GM12878 (cell line): ENCODE results near the gene TEX13D. TPM values are rescaled to one million over a fixed set of nuclear protein-coding genes. Genes with fewer than 3 reads are reported as not detected.

ENCODE experiments used
- ATAC-seq: fragments of 200-7000 bp; cut with Tn5 transposase; 3 replicates; pipeline ENCODE4 v1.9.1; 2020; ENCODE audit warnings: mild to moderate bottlenecking, moderate library complexity
- BruUV-seq: library from RNA; stranded (reverse); fragments of 400-500 nt; replicated peaks from 2 replicates; lab custom pipeline; 2021; lab: Mats Ljungman, UMichigan
- CTCF ChIA-PET: fragments of 300-600 bp; sonication (Branson Sonifier 250); formaldehyde crosslinking; extraction: SDS; loops from one replicate; lab custom pipeline; 2021; ENCODE audit warnings: inconsistent platforms; lab: Yijun Ruan, JAX
- POLR2A ChIA-PET: fragments of 350-600 bp; formaldehyde crosslinking; extraction: SDS; loops from one replicate; lab custom pipeline; 2021; ENCODE audit warnings: inconsistent platforms; lab: Charles Lee
- RAD21 ChIA-PET: fragments of 300-600 bp; sonication (Branson Sonifier 250); formaldehyde crosslinking; loops from one replicate; lab custom pipeline; 2023; ENCODE audit warnings: antibody characterized with exemption; ENCODE audit not compliant: unreplicated experiment; lab: Charles Lee
- SMC1A ChIA-PET: fragments of 300-600 bp; sonication (Branson Sonifier 250); formaldehyde crosslinking; loops from one replicate; lab custom pipeline; 2023; ENCODE audit not compliant: unreplicated experiment, uncharacterized antibody; lab: Charles Lee
- DNase-seq: peaks from one replicate; pipeline ENCODE4 v3.0.0-alpha.2; 2011; ENCODE audit warnings: low read depth, low spot score
- FAIRE-seq: peaks from 3 replicates; lab custom pipeline; 2011; peaks lifted over from hg19 to GRCh38; lab: Jason Lieb, UNC
- H2AFZ ChIP-seq: 2 replicates; pipeline ENCODE4 v1.6.0; 2011; ENCODE audit warnings: low read depth, low read length, control low read depth; ENCODE audit not compliant: control insufficient read depth
- H3K27ac ChIP-seq: 2 replicates; pipeline ENCODE4 v1.5.1; 2011; ENCODE audit warnings: control low read depth; ENCODE audit not compliant: control insufficient read depth, insufficient read depth
- H3K27me3 ChIP-seq, 2 experiments: replicated peaks in 1 of 2; 2 replicates each; pipeline versions ENCODE4 v1.6.0 to v1.6.1; 2011; ENCODE audit warnings: low read length in 1 of 2; ENCODE audit not compliant: control insufficient read depth in 2 of 2, insufficient read depth in 2 of 2
- H3K36me3 ChIP-seq, 2 experiments: 2 replicates each; pipeline ENCODE4 v1.5.1; 2011; ENCODE audit warnings: low read length in 1 of 2; ENCODE audit not compliant: control insufficient read depth in 2 of 2, insufficient read depth in 2 of 2
- H3K4me1 ChIP-seq: 2 replicates; pipeline ENCODE4 v1.6.1; 2011; ENCODE audit warnings: mild to moderate bottlenecking, low read length, moderate library complexity, mixed read lengths; ENCODE audit not compliant: control insufficient read depth, insufficient read depth
- H3K4me2 ChIP-seq: 2 replicates; pipeline ENCODE4 v1.6.0; 2011; ENCODE audit warnings: control low read depth; ENCODE audit not compliant: control insufficient read depth, insufficient read depth
- H3K4me3 ChIP-seq: fragments of 200-600 bp; sonication (generic); 2 replicates; pipeline ENCODE4 v1.5.1; 2016
- H3K79me2 ChIP-seq: 2 replicates; pipeline ENCODE4 v1.6.0; 2011; ENCODE audit warnings: low read length; ENCODE audit not compliant: control insufficient read depth, insufficient read depth
- H3K9ac ChIP-seq: 2 replicates; pipeline ENCODE4 v1.8.0; 2011; ENCODE audit warnings: low read length, control low read depth, mixed read lengths; ENCODE audit not compliant: control insufficient read depth, insufficient read depth
- H3K9me3 ChIP-seq: replicated peaks from 3 replicates; pipeline ENCODE4 v1.5.1; 2011; ENCODE audit warnings: mild to moderate bottlenecking, low read length; ENCODE audit not compliant: control insufficient read depth, insufficient read depth
- H4K20me1 ChIP-seq: 2 replicates; pipeline ENCODE4 v1.6.0; 2011; ENCODE audit not compliant: control insufficient read depth, insufficient read depth
- BRCA1 ChIP-seq: IDR thresholded peaks from 2 replicates; pipeline ENCODE4 v1.6.1; 2011; ENCODE audit warnings: low read depth, low read length, improper control_type of control experiment
- CHD1 ChIP-seq: IDR thresholded peaks from 2 replicates; pipeline ENCODE4 v1.6.1; 2012; ENCODE audit warnings: low read depth, low read length, improper control_type of control experiment
- CHD2 ChIP-seq: IDR thresholded peaks from 2 replicates; pipeline ENCODE4 v1.6.1; 2011; ENCODE audit warnings: low read depth, low read length, improper control_type of control experiment, borderline replicate concordance
- E4F1 ChIP-seq: fragments of 450-650 bp; IDR thresholded peaks from 2 replicates; pipeline ENCODE4 v1.6.1; 2018; ENCODE audit warnings: borderline replicate concordance, mild to moderate bottlenecking; ENCODE audit not compliant: partially characterized antibody
- IRF4 ChIP-seq: IDR thresholded peaks from 2 replicates; pipeline ENCODE4 v1.6.1; 2011; ENCODE audit warnings: low read depth, low read length
- KAT2A ChIP-seq: conservative IDR thresholded peaks from 2 replicates; pipeline ENCODE4 v1.6.1; 2011; ENCODE audit warnings: low read depth, low read length; ENCODE audit not compliant: control insufficient read depth
- MLLT1 ChIP-seq: fragments of 450-650 bp; IDR thresholded peaks from 2 replicates; pipeline ENCODE4 v1.6.1; 2016; ENCODE audit warnings: mild to moderate bottlenecking
- POLR2A ChIP-seq: IDR thresholded peaks from 2 replicates; pipeline ENCODE4 v1.6.1; 2011; ENCODE audit warnings: low read depth, mild to moderate bottlenecking, low read length
- in situ Hi-C: fragments of 300-500 bp; cut with MboI; formaldehyde crosslinking; loops from 9 replicates; pipeline ENCODE4 v1.14.3; 2018; ENCODE audit warnings: mixed read lengths
- intact Hi-C: fragments of 100-400 bp; cut with micrococcal nuclease; formaldehyde crosslinking; loops from one replicate; pipeline ENCODE4 v1.14.2; 2022; ENCODE audit not compliant: unreplicated experiment
- polyA plus RNA-seq, 11 experiments: library from polyadenylated mRNA; depleted of rRNA in 4 of 11; unstranded in 6 of 11; stranded (reverse) in 5 of 11; fragments of >200 nt; fragmentation: Nextera tagmentation in 4 of 11; fragmentation: Illumina TruSeq in 1 of 11; extraction: Ambion mirVana in 4 of 11; extraction: Trizol in 1 of 11; gene quantifications; 1 replicate in 1 of 11; 2 replicates in 10 of 11; pipeline versions ENCODE4 v1.2.1 to v1.2.3, GENCODE V29; 2011 to 2016; ENCODE audit warnings: inconsistent platforms in 2 of 11, missing spikeins in 2 of 11, low read depth in 1 of 11
- total RNA-seq, 4 experiments: library from RNA; depleted of rRNA in 3 of 4; stranded (reverse); fragments of >200 nt in 3 of 4; fragmentation: Illumina TruSeq in 1 of 4; extraction: Trizol in 1 of 4; gene quantifications; 2 replicates each; pipeline versions ENCODE4 v1.2.1 to v1.2.3, GENCODE V29; 2013 to 2021
- TF ChIP-seq, protein P1 (sequence below): fragments of 450-650 bp; formaldehyde crosslinking; IDR thresholded peaks from 2 replicates; pipeline ENCODE4 v1.4.0; 2020; ENCODE audit warnings: mild to moderate bottlenecking, moderate library complexity
- TF ChIP-seq, protein P2 (sequence below): IDR thresholded peaks from 2 replicates; pipeline ENCODE4 v1.6.1; 2012; ENCODE audit warnings: low read length, inconsistent platforms

Gene TEX13D
- total and polyA plus RNA-seq, 10 of the 15 experiments (the other 5 are each of a cell fraction or from before 2014, with no cell fraction given), result 0.11 to 2.9 (median 0.19) TPM; not detected in 1

DNA sequence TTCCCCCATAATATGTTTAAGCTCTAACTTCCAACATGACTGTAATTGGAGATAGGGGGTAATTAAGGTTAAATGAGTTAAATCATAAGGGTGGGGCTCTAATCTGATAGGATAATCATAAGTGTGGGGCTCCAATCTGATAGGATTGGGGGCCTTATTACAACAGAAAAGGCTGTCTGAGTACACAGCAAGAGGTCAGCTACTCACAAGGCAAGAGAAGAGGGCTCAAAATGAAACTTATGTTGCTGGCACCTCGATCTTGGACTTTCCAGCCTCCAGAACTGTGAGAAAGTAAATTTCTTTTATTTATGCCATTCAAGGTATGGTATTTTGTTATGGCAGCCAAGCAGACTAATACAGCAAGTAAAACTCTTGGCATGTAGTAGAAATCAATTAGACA is 30.3 kb downstream of the TEX13D start (continued):
- TF ChIP-seq E4F1, result no peak

- Histone ChIP-seq H3K4me1 (no peaks in the 10 kb centered on the region), H3K9me3 (no peaks in the 10 kb centered on the region), H3K36me3 (no peaks in the 10 kb centered on the region), H3K4me3 (no peak overlapping the region), H3K27ac (no peak overlapping the region), H4K20me1 (no peaks in the 10 kb centered on the region), H2AFZ (no peak overlapping the region), H3K27me3 (no peaks in the 10 kb centered on the region), H3K9ac (no peak overlapping the region), H3K79me2 (no peaks in the 10 kb centered on the region), H3K4me2 (no peak overlapping the region)
- ChIA-PET RAD21 (no interaction called here), CTCF (interaction anchor here (1.6 to 1.9 kb wide), 2 partner anchors 26 to 160 kb away, joined by 4 read pairs; no protein-coding TSS in a partner anchor), POLR2A (no interaction called here), SMC1A (interaction anchor here (1.0 to 1.7 kb wide), 3 partner anchors 9 to 49 kb away, joined by 3 to 6 read pairs (median 5); no protein-coding TSS in a partner anchor)
- no peak for TF ChIP-seq CHD1
- TF ChIP-seq CHD2, result no peak
- TF ChIP-seq POLR2A, result no peak
- TF ChIP-seq, protein P1, sequence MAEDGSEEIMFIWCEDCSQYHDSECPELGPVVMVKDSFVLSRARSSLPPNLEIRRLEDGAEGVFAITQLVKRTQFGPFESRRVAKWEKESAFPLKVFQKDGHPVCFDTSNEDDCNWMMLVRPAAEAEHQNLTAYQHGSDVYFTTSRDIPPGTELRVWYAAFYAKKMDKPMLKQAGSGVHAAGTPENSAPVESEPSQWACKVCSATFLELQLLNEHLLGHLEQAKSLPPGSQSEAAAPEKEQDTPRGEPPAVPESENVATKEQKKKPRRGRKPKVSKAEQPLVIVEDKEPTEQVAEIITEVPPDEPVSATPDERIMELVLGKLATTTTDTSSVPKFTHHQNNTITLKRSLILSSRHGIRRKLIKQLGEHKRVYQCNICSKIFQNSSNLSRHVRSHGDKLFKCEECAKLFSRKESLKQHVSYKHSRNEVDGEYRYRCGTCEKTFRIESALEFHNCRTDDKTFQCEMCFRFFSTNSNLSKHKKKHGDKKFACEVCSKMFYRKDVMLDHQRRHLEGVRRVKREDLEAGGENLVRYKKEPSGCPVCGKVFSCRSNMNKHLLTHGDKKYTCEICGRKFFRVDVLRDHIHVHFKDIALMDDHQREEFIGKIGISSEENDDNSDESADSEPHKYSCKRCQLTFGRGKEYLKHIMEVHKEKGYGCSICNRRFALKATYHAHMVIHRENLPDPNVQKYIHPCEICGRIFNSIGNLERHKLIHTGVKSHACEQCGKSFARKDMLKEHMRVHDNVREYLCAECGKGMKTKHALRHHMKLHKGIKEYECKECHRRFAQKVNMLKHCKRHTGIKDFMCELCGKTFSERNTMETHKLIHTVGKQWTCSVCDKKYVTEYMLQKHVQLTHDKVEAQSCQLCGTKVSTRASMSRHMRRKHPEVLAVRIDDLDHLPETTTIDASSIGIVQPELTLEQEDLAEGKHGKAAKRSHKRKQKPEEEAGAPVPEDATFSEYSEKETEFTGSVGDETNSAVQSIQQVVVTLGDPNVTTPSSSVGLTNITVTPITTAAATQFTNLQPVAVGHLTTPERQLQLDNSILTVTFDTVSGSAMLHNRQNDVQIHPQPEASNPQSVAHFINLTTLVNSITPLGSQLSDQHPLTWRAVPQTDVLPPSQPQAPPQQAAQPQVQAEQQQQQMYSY (CRISPR knock-in tag), result no peak
- no peak for TF ChIP-seq KAT2A
- TF ChIP-seq IRF4, result no peak
- TF ChIP-seq BRCA1, result no peak
- no peak for TF ChIP-seq MLLT1
- TF ChIP-seq, protein P2, sequence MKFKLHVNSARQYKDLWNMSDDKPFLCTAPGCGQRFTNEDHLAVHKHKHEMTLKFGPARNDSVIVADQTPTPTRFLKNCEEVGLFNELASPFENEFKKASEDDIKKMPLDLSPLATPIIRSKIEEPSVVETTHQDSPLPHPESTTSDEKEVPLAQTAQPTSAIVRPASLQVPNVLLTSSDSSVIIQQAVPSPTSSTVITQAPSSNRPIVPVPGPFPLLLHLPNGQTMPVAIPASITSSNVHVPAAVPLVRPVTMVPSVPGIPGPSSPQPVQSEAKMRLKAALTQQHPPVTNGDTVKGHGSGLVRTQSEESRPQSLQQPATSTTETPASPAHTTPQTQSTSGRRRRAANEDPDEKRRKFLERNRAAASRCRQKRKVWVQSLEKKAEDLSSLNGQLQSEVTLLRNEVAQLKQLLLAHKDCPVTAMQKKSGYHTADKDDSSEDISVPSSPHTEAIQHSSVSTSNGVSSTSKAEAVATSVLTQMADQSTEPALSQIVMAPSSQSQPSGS, result no peak
- FAIRE-seq (no peak), DNase-seq (no peak), ATAC-seq (no peak)
- in situ Hi-C loops, result no loop called here
- intact Hi-C loops, result no loop called here
- BruUV-seq, result no TSS peak
Observed at GRCh38 chrX:124369722-124370121, 37.3 kb downstream of the TEX13D start.
